Trophoblast cell (in vitro differentiated cells and primary cell): ENCODE results near the gene ANP32E.
"Not testable (repeated sequence)": the region's sequence is repeated elsewhere in the genome, so short reads cannot be mapped to it uniquely, and the experiment has no call there.

ENCODE experiments used
- DNase-seq, 2 donors: peaks; one replicate each; pipeline ENCODE4 v3.0.0-alpha.2; 2016
- H2AFZ ChIP-seq: 2 replicates; pipeline ENCODE4 v1.6.1; 2013; ENCODE audit warnings: low read length, moderate library complexity, mild to moderate bottlenecking; ENCODE audit not compliant: insufficient read depth, poor library complexity
- H2AK5ac ChIP-seq: 2 replicates; pipeline ENCODE4 v1.6.1; 2013; ENCODE audit warnings: mild to moderate bottlenecking, low read length
- H2BK120ac ChIP-seq: 2 replicates; pipeline ENCODE4 v1.6.1; 2013; ENCODE audit warnings: low read length, mild to moderate bottlenecking, moderate library complexity; ENCODE audit not compliant: insufficient read depth, poor library complexity
- H2BK12ac ChIP-seq: 2 replicates; pipeline ENCODE4 v1.6.1; 2013; ENCODE audit warnings: mild to moderate bottlenecking, low read length, moderate library complexity
- H2BK5ac ChIP-seq: 2 replicates; pipeline ENCODE4 v1.6.1; 2013; ENCODE audit warnings: low read length, low read depth, moderate library complexity, mild to moderate bottlenecking; ENCODE audit not compliant: poor library complexity
- H3K14ac ChIP-seq: 2 replicates; pipeline ENCODE4 v1.6.1; 2013; ENCODE audit warnings: mild to moderate bottlenecking, low read length
- H3K18ac ChIP-seq: 2 replicates; pipeline ENCODE4 v1.6.1; 2013; ENCODE audit warnings: mild to moderate bottlenecking, low read length
- H3K23ac ChIP-seq: 2 replicates; pipeline ENCODE4 v1.6.1; 2013; ENCODE audit warnings: low read length
- H3K27ac ChIP-seq: 2 replicates; pipeline ENCODE4 v1.5.1; 2013; ENCODE audit warnings: low read depth, mild to moderate bottlenecking, inconsistent platforms, low read length, moderate library complexity
- H3K27me3 ChIP-seq: 2 replicates; pipeline ENCODE4 v1.6.1; 2013; ENCODE audit warnings: inconsistent platforms, mild to moderate bottlenecking, low read length, moderate library complexity; ENCODE audit not compliant: insufficient read depth
- H3K36me3 ChIP-seq, 2 experiments: 1 replicate in 1 of 2; 2 replicates in 1 of 2; pipeline ENCODE4 v1.6.1; 2013; ENCODE audit warnings: low read length in 2 of 2, mild to moderate bottlenecking in 2 of 2, moderate library complexity in 1 of 2; ENCODE audit not compliant: insufficient read depth in 2 of 2, control insufficient read depth in 1 of 2
- H3K4ac ChIP-seq: 2 replicates; pipeline ENCODE4 v1.6.1; 2013; ENCODE audit warnings: low read depth, mild to moderate bottlenecking, low read length, moderate library complexity
- H3K4me1 ChIP-seq, 2 experiments: 1 replicate in 1 of 2; 2 replicates in 1 of 2; pipeline ENCODE4 v1.6.1; 2013; ENCODE audit warnings: low read length in 2 of 2, mild to moderate bottlenecking in 2 of 2, moderate library complexity in 1 of 2; ENCODE audit not compliant: insufficient read depth in 2 of 2, control insufficient read depth in 1 of 2
- H3K4me2 ChIP-seq: 2 replicates; pipeline ENCODE4 v1.6.1; 2013; ENCODE audit warnings: inconsistent platforms, mild to moderate bottlenecking, low read length, moderate library complexity
- H3K4me3 ChIP-seq: 2 replicates; pipeline ENCODE4 v1.5.1; 2013; ENCODE audit warnings: mild to moderate bottlenecking, low read depth, low read length, inconsistent platforms
- H3K79me1 ChIP-seq: one replicate; pipeline ENCODE4 v1.6.1; 2013; ENCODE audit warnings: low read length
- H3K79me2 ChIP-seq: 2 replicates; pipeline ENCODE4 v1.6.1; 2013; ENCODE audit warnings: low read length, mild to moderate bottlenecking; ENCODE audit not compliant: control insufficient read depth, insufficient read depth, poor library complexity
- H3K9ac ChIP-seq: 2 replicates; pipeline ENCODE4 v1.6.1; 2013; ENCODE audit warnings: mild to moderate bottlenecking, low read length
- H3K9me3 ChIP-seq: 2 replicates; pipeline ENCODE4 v1.6.1; 2013; ENCODE audit warnings: low read depth, mild to moderate bottlenecking, control low read depth, inconsistent platforms, low read length; ENCODE audit not compliant: insufficient read depth
- H4K12ac ChIP-seq: 2 replicates; pipeline ENCODE4 v1.6.1; 2013; ENCODE audit warnings: low read depth, mild to moderate bottlenecking, low read length, moderate library complexity
- H4K8ac ChIP-seq: 2 replicates; pipeline ENCODE4 v1.6.1; 2013; ENCODE audit warnings: low read depth, mild to moderate bottlenecking, low read length, moderate library complexity
- H4K91ac ChIP-seq: one replicate; pipeline ENCODE4 v1.6.1; 2013; ENCODE audit warnings: low read depth, mild to moderate bottlenecking, low read length, moderate library complexity
- WGBS: extraction: QIAGEN DNeasy Blood & Tissue Kit; methylation state at CpG from one replicate; pipeline ENCODE4 v1.1.7; 2013; ENCODE audit warnings: missing lambda C conversion rate; ENCODE audit not compliant: insufficient read length, insufficient coverage; ENCODE audit errors: extremely low coverage; 5-methylcytosine and 5-hydroxymethylcytosine counted together

The ANP32E gene

GRCh38 chr1:150233359-150234308 lies 2.3 kb downstream of the ANP32E start:
- peaks cover 15% of the 10 kb centered on the region for H3K79me2 ChIP-seq
- H2AFZ ChIP-seq: no peak overlapping the region
- H2BK5ac ChIP-seq: no peak overlapping the region
- no peak overlapping the region for H4K8ac ChIP-seq
- H3K27ac ChIP-seq: peak overlapping the region; percentile 3
- H3K23ac ChIP-seq: no peak overlapping the region
- H3K9ac ChIP-seq: no peak overlapping the region
- no peak overlapping the region for H3K14ac ChIP-seq
- no peak overlapping the region for H2BK12ac ChIP-seq
- peak overlapping the region; percentile 66 for H3K4me2 ChIP-seq
- peaks cover 17% of the 10 kb centered on the region for H3K79me1 ChIP-seq
- no peak overlapping the region for H4K12ac ChIP-seq
- WGBS: no CpG with 5 or more reads among the region's 15 CpGs
- no peak overlapping the region for H3K18ac ChIP-seq
- H3K27me3 ChIP-seq: no peaks in the 10 kb centered on the region
- no peak overlapping the region for H4K91ac ChIP-seq
- H3K4me3 ChIP-seq: no peak overlapping the region
- peaks cover 7 to 8% of the 10 kb centered on the region in 2 experiments for H3K36me3 ChIP-seq
- peak in 1 of 2 donors; percentile 3 for DNase-seq
- H3K9me3 ChIP-seq: no peaks in the 10 kb centered on the region
- no peak overlapping the region for H2AK5ac ChIP-seq
- H3K4ac ChIP-seq: no peak overlapping the region
- H3K4me1 ChIP-seq: no peaks in the 10 kb centered on the region
- H2BK120ac ChIP-seq: no peak overlapping the region

- H3K9me3 ChIP-seq: not testable (repeated sequence)
Measured at GRCh38 chr1:150232921-150233320, 3.0 kb downstream of the ANP32E start.

GRCh38 chr1:150228246-150228645 lies 7.7 kb downstream of the ANP32E start:
- not testable (repeated sequence) for H2AK5ac ChIP-seq, H2AFZ ChIP-seq, H4K12ac ChIP-seq, H4K8ac ChIP-seq, H3K27ac ChIP-seq, H2BK5ac ChIP-seq, H3K79me1 ChIP-seq, H2BK12ac ChIP-seq, H3K4me3 ChIP-seq, DNase-seq, H3K14ac ChIP-seq, H3K9ac ChIP-seq, H3K27me3 ChIP-seq, H3K4me1 ChIP-seq, H3K9me3 ChIP-seq, H4K91ac ChIP-seq, H3K79me2 ChIP-seq, H3K18ac ChIP-seq, H3K4ac ChIP-seq, H3K23ac ChIP-seq, H2BK120ac ChIP-seq, H3K4me2 ChIP-seq
- peaks cover 20 to 28% of the 10 kb centered on the region in 2 experiments for H3K36me3 ChIP-seq
- no CpG with 5 or more reads among the region's 10 CpGs for WGBS

More at GRCh38 chr1:150232921-150233320, 3.0 kb downstream of the ANP32E start:
- H4K8ac ChIP-seq, DNase-seq, H3K23ac ChIP-seq, H3K36me3 ChIP-seq, H3K27ac ChIP-seq, H3K9ac ChIP-seq, H2AK5ac ChIP-seq, H2AFZ ChIP-seq, H2BK5ac ChIP-seq, H2BK12ac ChIP-seq, H3K14ac ChIP-seq, H2BK120ac ChIP-seq, H3K4me3 ChIP-seq, H3K4me2 ChIP-seq, H3K27me3 ChIP-seq, H4K12ac ChIP-seq, H3K4me1 ChIP-seq, H4K91ac ChIP-seq, H3K18ac ChIP-seq: not testable (repeated sequence)
- peaks cover 15% of the 10 kb centered on the region for H3K79me2 ChIP-seq
- H3K4ac ChIP-seq: peak overlapping the region; percentile 76
- peaks cover 17% of the 10 kb centered on the region for H3K79me1 ChIP-seq
- WGBS: no CpG with 5 or more reads among the region's 10 CpGs

GRCh38 chr1:150227228-150227627 lies 8.7 kb downstream of the ANP32E start:
- no peaks in the 10 kb centered on the region for H3K27me3 ChIP-seq
- no peak overlapping the region for H3K4ac ChIP-seq
- H3K27ac ChIP-seq: no peak overlapping the region
- no peak overlapping the region for H3K4me3 ChIP-seq
- H3K36me3 ChIP-seq: peaks cover 22 to 31% of the 10 kb centered on the region in 2 experiments
- no peak overlapping the region for H2AFZ ChIP-seq
- no peak overlapping the region for H4K12ac ChIP-seq
- H2BK5ac ChIP-seq: no peak overlapping the region
- no peaks in the 10 kb centered on the region for H3K4me1 ChIP-seq
- H3K9ac ChIP-seq: no peak overlapping the region
- no peak overlapping the region for H4K91ac ChIP-seq
- no peak overlapping the region for H3K23ac ChIP-seq
- no peak overlapping the region for H2AK5ac ChIP-seq
- no peak overlapping the region for H4K8ac ChIP-seq
- no peaks in the 10 kb centered on the region for H3K79me1 ChIP-seq
- no peak overlapping the region for H3K14ac ChIP-seq
- H3K4me2 ChIP-seq: no peak overlapping the region
- H3K9me3 ChIP-seq: no peaks in the 10 kb centered on the region
- H3K79me2 ChIP-seq: no peaks in the 10 kb centered on the region
- H2BK12ac ChIP-seq: no peak overlapping the region
- H3K18ac ChIP-seq: no peak overlapping the region
- H2BK120ac ChIP-seq: no peak overlapping the region
- no peak for DNase-seq
